Measurements from ENCODE around the gene KAT6B. TPM values are rescaled to one million over a fixed set of nuclear protein-coding genes. Genes with fewer than 3 reads are reported as not detected.

Gene KAT6B
- total RNA-seq, 1 experiment from 2014 or later: 21.8 TPM

DNA sequence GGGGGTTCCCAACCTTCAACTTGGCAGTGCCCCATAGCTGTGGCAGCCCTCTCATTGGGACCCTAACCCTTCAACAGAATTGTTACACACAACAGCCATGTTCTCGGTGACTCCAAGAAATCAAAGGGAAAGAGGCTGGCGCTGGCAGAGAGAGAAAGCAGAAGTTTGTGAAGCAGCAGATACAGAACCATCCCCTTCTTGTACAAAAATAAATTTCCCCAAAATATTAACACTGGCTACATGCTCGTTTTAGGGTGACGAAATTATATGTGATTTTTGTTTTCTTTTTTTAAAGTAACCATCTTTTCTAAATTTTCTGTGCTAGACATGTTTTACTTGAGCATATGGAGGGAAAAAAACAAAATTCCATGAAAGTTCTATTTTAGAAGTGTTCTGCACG lies 239.9 kb downstream of the KAT6B start:
- DNase-seq (ENCODE audit: low spot score): no peak
- ChIA-PET CTCF (no interaction called here), POLR2A (ENCODE audit: low non-redundant PET) (no interaction called here)
- no TSS peak for BruUV-seq (replicated peaks)
- H3K36me3 ChIP-seq (ENCODE audit: insufficient read depth, low read length, poor library complexity, severe bottlenecking): no peaks in the 10 kb centered on the region
- intact Hi-C loops (cut with micrococcal nuclease; ENCODE audit: unreplicated experiment): no loop called here
- H3K9me3 ChIP-seq (ENCODE audit: low read depth, low read length, poor library complexity, severe bottlenecking): no peaks in the 10 kb centered on the region
- H3K4me3 ChIP-seq (ENCODE audit: low read depth, low read length, poor library complexity, severe bottlenecking): no peak overlapping the region
- no peak overlapping the region for H3K27ac ChIP-seq (ENCODE audit: low read depth, low read length, poor library complexity, severe bottlenecking)
- no peaks in the 10 kb centered on the region for H3K27me3 ChIP-seq (replicated peaks; ENCODE audit: insufficient read depth, low read depth, low read length, poor library complexity)
- TF ChIP-seq, protein P1, sequence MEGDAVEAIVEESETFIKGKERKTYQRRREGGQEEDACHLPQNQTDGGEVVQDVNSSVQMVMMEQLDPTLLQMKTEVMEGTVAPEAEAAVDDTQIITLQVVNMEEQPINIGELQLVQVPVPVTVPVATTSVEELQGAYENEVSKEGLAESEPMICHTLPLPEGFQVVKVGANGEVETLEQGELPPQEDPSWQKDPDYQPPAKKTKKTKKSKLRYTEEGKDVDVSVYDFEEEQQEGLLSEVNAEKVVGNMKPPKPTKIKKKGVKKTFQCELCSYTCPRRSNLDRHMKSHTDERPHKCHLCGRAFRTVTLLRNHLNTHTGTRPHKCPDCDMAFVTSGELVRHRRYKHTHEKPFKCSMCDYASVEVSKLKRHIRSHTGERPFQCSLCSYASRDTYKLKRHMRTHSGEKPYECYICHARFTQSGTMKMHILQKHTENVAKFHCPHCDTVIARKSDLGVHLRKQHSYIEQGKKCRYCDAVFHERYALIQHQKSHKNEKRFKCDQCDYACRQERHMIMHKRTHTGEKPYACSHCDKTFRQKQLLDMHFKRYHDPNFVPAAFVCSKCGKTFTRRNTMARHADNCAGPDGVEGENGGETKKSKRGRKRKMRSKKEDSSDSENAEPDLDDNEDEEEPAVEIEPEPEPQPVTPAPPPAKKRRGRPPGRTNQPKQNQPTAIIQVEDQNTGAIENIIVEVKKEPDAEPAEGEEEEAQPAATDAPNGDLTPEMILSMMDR (conservative IDR thresholded peaks at IDR 0.05; ENCODE audit: low read depth, low read length): no peak
- TF ChIP-seq EZH2 (IDR thresholded peaks at IDR 0.05; ENCODE audit: borderline replicate concordance, low read depth, low read length, poor library complexity, severe bottlenecking): no peak
- H3K4me1 ChIP-seq (ENCODE audit: insufficient read depth, low read length, poor library complexity, severe bottlenecking): peaks cover 8% of the 10 kb centered on the region

- CTCF ChIA-PET: no interaction called here
- intact Hi-C loops (cut with micrococcal nuclease; ENCODE audit: unreplicated experiment): no loop called here
- Histone ChIP-seq H3K36me3 (ENCODE audit: insufficient read depth, low read length, poor library complexity, severe bottlenecking) (no peaks in the 10 kb centered on the region), H3K27ac (ENCODE audit: low read depth, low read length, poor library complexity, severe bottlenecking) (no peak overlapping the region), H3K4me1 (ENCODE audit: insufficient read depth, low read length, poor library complexity, severe bottlenecking) (peaks cover 9% of the 10 kb centered on the region), H3K4me3 (ENCODE audit: low read depth, low read length, poor library complexity, severe bottlenecking) (no peak overlapping the region), H3K9me3 (ENCODE audit: low read depth, low read length, poor library complexity, severe bottlenecking) (no peaks in the 10 kb centered on the region), H3K27me3 (replicated peaks; ENCODE audit: insufficient read depth, low read depth, low read length, poor library complexity) (no peaks in the 10 kb centered on the region)
- TF ChIP-seq, protein P1 (conservative IDR thresholded peaks at IDR 0.05; ENCODE audit: low read depth, low read length): no peak
- TF ChIP-seq EZH2 (IDR thresholded peaks at IDR 0.05; ENCODE audit: borderline replicate concordance, low read depth, low read length, poor library complexity, severe bottlenecking): no peak
- BruUV-seq (replicated peaks): no TSS peak
- DNase-seq (ENCODE audit: low spot score): no peak
- POLR2A ChIA-PET (ENCODE audit: low non-redundant PET): no interaction called here
Observed at GRCh38 chr10:75067272-75067671, 240.9 kb downstream of the KAT6B start.

- no peaks in the 10 kb centered on the region for H3K9me3 ChIP-seq (ENCODE audit: low read depth, low read length, poor library complexity, severe bottlenecking)
- ChIA-PET POLR2A (ENCODE audit: low non-redundant PET) (no interaction called here), CTCF (no interaction called here)
- BruUV-seq (replicated peaks): no TSS peak
- no peak overlapping the region for H3K27ac ChIP-seq (ENCODE audit: low read depth, low read length, poor library complexity, severe bottlenecking)
- no peaks in the 10 kb centered on the region for H3K36me3 ChIP-seq (ENCODE audit: insufficient read depth, low read length, poor library complexity, severe bottlenecking)
- no peak overlapping the region for H3K4me3 ChIP-seq (ENCODE audit: low read depth, low read length, poor library complexity, severe bottlenecking)
- TF ChIP-seq, protein P1 (conservative IDR thresholded peaks at IDR 0.05; ENCODE audit: low read depth, low read length): no peak
- no peak for TF ChIP-seq EZH2 (IDR thresholded peaks at IDR 0.05; ENCODE audit: borderline replicate concordance, low read depth, low read length, poor library complexity, severe bottlenecking)
- DNase-seq (ENCODE audit: low spot score): no peak
- intact Hi-C loops (cut with micrococcal nuclease; ENCODE audit: unreplicated experiment): no loop called here
- no peaks in the 10 kb centered on the region for H3K27me3 ChIP-seq (replicated peaks; ENCODE audit: insufficient read depth, low read depth, low read length, poor library complexity)
- H3K4me1 ChIP-seq (ENCODE audit: insufficient read depth, low read length, poor library complexity, severe bottlenecking): peaks cover 9% of the 10 kb centered on the region
Observed at GRCh38 chr10:75068523-75068922, 242.1 kb downstream of the KAT6B start.

Data from A673 (cell line).